Dendritic cell treated with granulocyte-macrophage colony-stimulating factor and Interleukin-4, amounts not matched to agents 40 ng/mL and 50 ng/mL, for 4 days (primary cell): ENCODE data around the gene ZNF735.
"Not testable (repeated sequence)": the region's sequence is repeated elsewhere in the genome, so short reads cannot be mapped to it uniquely, and the experiment has no call there.

ENCODE experiments used
- H3K27ac Mint-ChIP-seq: one replicate; pipeline ENCODE4 v1.8.0; 2022; ENCODE audit warnings: mild to moderate bottlenecking, mixed read lengths
- H3K27me3 Mint-ChIP-seq: one replicate; pipeline ENCODE4 v1.8.0; 2022; ENCODE audit warnings: mild to moderate bottlenecking, mixed read lengths
- H3K36me3 Mint-ChIP-seq: one replicate; pipeline ENCODE4 v1.8.0; 2022; ENCODE audit warnings: low read depth, mixed read lengths
- H3K4me1 Mint-ChIP-seq: one replicate; pipeline ENCODE4 v1.8.0; 2022; ENCODE audit warnings: low read depth, mixed read lengths
- H3K4me3 Mint-ChIP-seq: one replicate; pipeline ENCODE4 v1.8.0; 2022; ENCODE audit warnings: mild to moderate bottlenecking, moderate library complexity, mixed read lengths
- H3K9me3 Mint-ChIP-seq: one replicate; pipeline ENCODE4 v1.8.0; 2022; ENCODE audit warnings: mixed read lengths
- intact Hi-C: fragments of 100-400 bp; cut with micrococcal nuclease; formaldehyde crosslinking; loops from one replicate; pipeline ENCODE4 v1.15.0; 2022

The ZNF735 gene

DNA sequence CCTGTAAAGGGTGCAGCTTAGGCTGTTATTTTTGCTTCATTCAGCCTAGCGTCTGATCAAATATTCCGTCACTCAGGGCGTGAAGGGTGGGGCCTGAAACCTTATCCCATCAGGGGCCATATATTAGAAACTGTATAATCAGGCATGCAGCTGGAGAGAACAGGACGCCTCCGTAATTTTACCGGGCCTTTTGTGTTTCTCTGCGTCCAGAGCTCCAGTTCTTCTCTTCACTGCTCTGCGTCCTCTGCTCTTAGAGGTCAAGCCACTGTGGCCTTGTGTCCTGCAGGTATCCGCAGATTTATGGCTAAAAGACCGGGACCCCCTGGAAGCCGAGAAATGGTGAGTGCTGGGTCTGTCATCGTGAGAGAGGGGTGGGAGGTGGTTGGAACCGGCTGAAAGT lies at the start of gene ZNF735:
Gene ZNF735 (plus strand): TSS at position 301 of the 400 bp plus-strand sequence. CDS start 0 bp downstream, at position 301.
- Mint-ChIP-seq H3K9me3 (peaks cover 79% of the 10 kb centered on the region), H3K27me3 (no peaks in the 10 kb centered on the region), H3K27ac (no peak within 1 kb of the TSS), H3K4me3 (no peak within 1 kb of the TSS), H3K36me3 (no peaks in the 10 kb centered on the region), H3K4me1 (no peaks in the 10 kb centered on the region)
- intact Hi-C loops, result no loop called here

DNA sequence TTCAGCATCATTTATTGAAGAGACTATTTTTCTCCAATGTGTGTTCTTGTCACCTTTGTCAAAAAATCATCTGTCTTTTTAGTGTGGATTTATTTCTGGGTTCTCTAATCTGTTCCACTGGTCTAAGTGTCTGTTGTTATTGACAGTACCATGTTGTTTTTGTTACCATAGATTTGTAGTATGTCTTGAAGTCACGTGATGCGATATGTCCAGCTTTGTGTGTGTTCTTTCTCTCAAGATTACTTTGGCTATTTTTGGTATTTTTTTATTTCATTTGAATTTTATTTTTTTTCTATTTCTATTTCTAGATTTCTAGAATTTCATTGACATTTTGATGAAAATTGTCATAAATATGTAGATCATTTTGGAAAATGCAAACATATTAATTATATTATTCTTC lies 36.0 kb upstream of the ZNF735 start:
- H3K36me3 Mint-ChIP-seq, H3K27ac Mint-ChIP-seq, H3K4me3 Mint-ChIP-seq, H3K4me1 Mint-ChIP-seq, intact Hi-C loops, H3K27me3 Mint-ChIP-seq: not testable (repeated sequence)
- peaks cover 75% of the 10 kb centered on the region for H3K9me3 Mint-ChIP-seq

DNA sequence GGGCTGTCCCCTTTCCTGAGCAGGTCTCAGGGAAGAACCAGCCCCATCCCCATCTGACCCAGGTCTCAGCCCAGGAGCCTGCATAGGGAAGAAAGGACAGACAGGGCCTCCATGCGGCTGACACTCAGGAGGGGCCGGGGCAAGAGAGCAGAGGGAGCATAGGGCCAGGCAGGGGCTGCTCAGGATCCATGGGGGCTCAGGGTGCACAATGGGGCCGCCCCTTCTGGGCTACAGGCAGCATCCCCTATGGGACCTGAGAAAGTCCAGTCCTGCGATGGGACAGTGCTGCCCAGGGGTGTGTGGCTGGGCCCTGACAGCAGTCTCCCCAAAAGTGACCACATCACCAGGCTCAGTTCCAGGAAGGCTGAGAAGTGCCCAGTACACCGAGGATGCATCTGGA lies 32.7 kb upstream of the ZNF735 start:
- Mint-ChIP-seq H3K36me3 (no peaks in the 10 kb centered on the region), H3K9me3 (peaks cover 70% of the 10 kb centered on the region), H3K27ac (no peak overlapping the region), H3K4me1 (no peaks in the 10 kb centered on the region), H3K4me3 (no peak overlapping the region), H3K27me3 (no peaks in the 10 kb centered on the region)
- intact Hi-C loops, result no loop called here

DNA sequence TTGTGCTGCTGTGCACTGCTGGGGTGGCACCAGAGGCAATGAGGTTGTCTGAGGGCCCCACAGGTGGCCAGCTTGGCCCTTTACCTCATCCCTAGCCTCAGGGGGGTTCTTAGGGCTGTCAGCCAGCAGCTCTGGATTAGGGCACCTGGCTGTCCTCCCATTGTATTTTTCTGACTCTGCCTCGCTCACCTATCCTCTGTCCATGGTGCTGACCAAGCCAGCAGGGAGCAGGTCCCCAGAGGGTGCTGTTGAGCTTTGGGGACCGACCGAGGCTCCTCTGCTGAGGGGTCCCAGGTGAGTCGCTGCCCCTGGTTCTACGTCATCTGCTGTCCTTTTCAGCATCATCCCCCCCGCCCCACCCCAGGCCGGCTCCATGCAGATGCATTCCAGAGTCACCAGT lies 32.1 kb upstream of the ZNF735 start:
- H3K27ac Mint-ChIP-seq, result no peak overlapping the region
- H3K36me3 Mint-ChIP-seq, result no peaks in the 10 kb centered on the region
- H3K27me3 Mint-ChIP-seq, result no peaks in the 10 kb centered on the region
- no peaks in the 10 kb centered on the region for H3K4me1 Mint-ChIP-seq
- H3K9me3 Mint-ChIP-seq, result peaks cover 70% of the 10 kb centered on the region
- intact Hi-C loops, result no loop called here
- H3K4me3 Mint-ChIP-seq, result no peak overlapping the region

DNA sequence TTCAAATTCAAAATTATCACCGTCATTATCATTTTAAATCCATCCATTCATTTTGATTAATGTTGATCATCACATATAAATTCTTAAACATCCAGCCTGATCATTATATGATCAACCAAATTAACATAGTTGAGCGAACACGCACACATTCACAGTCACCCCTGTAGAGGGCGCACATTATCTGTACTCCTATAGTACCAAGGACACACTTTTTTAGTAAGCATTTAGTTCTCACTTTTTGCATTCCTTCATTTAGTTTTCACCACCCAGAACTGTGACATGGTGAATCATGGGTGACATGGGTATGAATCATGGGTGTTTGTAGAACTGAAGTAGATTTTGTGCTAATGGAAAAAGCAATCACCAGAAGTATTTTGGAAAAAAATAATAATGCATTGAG lies 26.0 kb upstream of the ZNF735 start:
- intact Hi-C loops, result no loop called here
- Mint-ChIP-seq H3K27me3 (peaks cover 10% of the 10 kb centered on the region), H3K4me1 (no peaks in the 10 kb centered on the region), H3K9me3 (peaks cover 35% of the 10 kb centered on the region), H3K4me3 (no peak overlapping the region), H3K27ac (no peak overlapping the region), H3K36me3 (no peaks in the 10 kb centered on the region)

DNA sequence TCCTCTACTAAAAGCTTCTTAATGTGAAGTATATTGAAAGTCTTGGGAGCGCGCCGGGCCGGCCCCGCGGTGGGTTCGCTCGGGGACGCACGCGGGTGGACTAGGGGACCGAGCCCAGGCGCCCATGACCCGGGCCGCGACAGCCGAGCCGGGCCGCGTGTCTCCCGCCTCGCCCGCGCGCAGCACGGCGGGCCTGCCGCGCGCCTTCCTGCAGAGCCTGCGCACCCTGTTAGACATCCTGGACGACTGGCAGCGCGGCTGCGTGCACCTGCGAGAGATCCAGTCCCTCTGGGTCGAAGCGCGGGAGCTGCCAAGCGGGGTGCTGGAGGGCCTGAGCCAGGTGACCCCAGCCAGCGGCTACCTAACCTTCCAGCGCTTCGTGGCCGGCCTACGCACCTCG lies 25.4 kb upstream of the ZNF735 start:
- Mint-ChIP-seq H3K27ac (no peak overlapping the region), H3K4me1 (no peaks in the 10 kb centered on the region), H3K9me3 (peaks cover 35% of the 10 kb centered on the region), H3K4me3 (no peak overlapping the region), H3K36me3 (no peaks in the 10 kb centered on the region), H3K27me3 (peaks cover 10% of the 10 kb centered on the region)
- intact Hi-C loops, result no loop called here

DNA sequence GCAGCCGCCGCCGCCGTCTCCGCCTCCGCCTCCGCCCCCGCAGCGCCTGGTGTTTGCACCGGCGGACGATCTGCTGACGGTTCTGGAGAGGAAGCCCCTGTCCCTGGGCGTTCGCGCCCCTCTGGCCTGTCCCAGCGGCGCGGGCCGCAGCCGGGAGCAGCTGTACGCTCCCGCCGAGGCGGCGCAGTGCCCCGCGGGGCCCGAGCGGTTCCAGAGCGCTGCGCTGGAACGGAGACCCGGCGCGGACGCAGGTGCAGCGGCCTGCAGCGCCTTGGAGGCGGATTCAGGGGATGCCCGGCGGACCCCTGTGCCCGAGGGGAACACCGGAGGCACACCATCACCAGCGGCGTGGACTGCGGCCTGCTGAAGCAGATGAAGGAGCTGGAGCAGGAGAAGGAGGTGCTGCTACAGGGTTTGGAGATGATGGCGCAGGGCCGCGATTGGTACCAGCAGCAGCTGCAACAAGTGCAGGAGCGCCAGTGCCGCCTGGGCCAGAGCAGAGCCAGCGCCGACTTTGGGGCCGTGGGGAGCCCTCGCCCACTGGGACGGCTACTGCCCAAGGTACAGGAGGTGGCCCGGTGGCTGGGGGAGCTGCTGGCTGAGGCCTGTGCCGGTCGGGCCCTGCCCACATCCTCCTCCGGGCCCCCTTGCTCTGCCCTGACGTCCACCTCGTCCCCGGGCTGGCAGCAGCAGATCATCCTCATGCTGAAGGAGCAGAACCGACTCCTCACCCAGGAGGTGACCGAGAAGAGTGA lies 24.8 kb upstream of the ZNF735 start:
- no peaks in the 10 kb centered on the region for H3K36me3 Mint-ChIP-seq
- peaks cover 35% of the 10 kb centered on the region for H3K9me3 Mint-ChIP-seq
- no peak overlapping the region for H3K27ac Mint-ChIP-seq
- peaks cover 10% of the 10 kb centered on the region for H3K27me3 Mint-ChIP-seq
- no peaks in the 10 kb centered on the region for H3K4me1 Mint-ChIP-seq
- intact Hi-C loops, result loop anchor here (2.0 kb wide), 1 partner anchor 443 kb away; no protein-coding TSS in a partner anchor
- no peak overlapping the region for H3K4me3 Mint-ChIP-seq

DNA sequence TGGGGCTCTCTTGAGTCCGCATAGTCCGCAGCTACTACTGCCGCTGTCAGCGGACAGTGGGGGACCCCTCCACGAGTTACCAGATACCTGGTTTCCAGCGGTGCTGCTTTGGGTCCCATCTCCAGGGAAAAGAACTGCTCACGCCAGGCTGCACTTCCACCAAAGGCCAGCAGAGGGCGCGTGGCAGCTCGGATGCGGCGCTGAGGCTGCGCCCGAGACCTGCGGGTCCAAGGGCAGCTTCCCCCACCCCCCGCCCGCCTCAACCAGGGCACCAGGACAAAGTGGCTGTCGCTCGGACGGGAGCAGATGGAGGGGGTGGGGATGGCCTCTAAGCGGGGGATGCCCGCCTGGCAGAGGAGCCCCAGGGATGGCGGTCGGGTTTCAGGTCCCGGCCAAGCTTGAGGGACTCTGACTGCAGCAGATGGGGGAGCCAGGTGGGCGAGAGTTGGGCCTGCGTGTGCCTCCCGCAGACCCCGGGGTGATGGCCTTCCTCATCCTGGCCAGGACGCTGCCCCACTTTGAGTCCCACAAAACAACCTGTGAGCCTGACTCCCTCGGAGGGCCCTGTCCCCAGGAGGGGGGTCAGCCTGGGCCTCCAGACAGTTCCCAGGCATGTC lies 23.8 kb upstream of the ZNF735 start:
- Mint-ChIP-seq H3K27me3 (peaks cover 10% of the 10 kb centered on the region), H3K4me3 (no peak overlapping the region), H3K27ac (no peak overlapping the region), H3K4me1 (no peaks in the 10 kb centered on the region), H3K36me3 (no peaks in the 10 kb centered on the region), H3K9me3 (peaks cover 39% of the 10 kb centered on the region)
- intact Hi-C loops, result loop anchor here (2.0 kb wide), 1 partner anchor 442 kb away; no protein-coding TSS in a partner anchor

DNA sequence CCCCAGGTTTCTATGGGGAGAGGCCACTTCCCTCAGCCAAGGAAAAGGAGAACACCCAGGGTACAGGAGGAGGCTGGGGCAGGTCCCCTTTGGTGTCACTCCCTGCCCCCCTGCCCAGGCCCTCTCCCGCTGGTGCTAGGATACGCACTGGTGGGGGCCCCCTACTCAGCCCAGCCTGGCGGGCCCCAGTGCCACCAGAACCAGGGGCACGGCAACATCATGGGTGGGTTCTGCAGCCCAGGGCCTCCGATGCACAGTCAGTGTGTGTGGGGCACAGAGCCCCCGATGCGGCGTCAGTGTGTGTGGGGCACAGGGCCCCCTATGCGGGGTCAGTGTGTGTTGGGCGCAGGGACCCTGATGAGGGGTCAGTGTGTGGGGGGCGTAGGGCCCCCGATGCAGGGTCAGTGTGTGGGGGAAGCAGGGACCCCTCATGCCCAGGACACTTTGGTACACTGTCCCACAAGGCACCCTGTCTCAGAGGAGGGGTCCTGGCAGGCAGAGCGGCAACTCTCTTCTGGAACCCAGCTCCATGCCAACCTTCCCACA lies 23.1 kb upstream of the ZNF735 start:
- Mint-ChIP-seq H3K9me3 (peaks cover 36% of the 10 kb centered on the region), H3K36me3 (no peaks in the 10 kb centered on the region), H3K4me3 (no peak overlapping the region), H3K27ac (no peak overlapping the region), H3K4me1 (no peaks in the 10 kb centered on the region), H3K27me3 (peaks cover 10% of the 10 kb centered on the region)
- intact Hi-C loops, result loop anchor here (2.0 kb wide), 1 partner anchor 441 kb away; no protein-coding TSS in a partner anchor

DNA sequence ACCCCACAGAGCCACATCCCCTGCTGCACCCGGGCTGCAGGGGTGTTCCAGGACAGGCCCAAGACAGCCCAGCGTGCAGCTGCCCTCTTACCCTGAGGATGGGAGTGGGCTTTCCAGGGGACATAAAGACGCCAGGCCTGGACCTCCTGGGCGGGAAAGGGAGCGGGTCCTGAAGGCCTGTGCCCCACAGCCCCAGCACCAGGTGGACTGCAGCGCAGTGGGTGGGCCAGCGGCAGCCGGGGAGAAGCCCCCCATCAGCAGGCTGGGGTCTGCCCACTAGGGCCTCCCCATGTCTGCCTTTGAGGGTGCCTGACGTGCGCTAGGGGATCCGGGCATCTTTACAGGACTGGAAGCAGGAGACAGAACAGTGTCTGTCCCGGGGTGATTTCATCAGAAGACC lies 22.6 kb upstream of the ZNF735 start:
- H3K27me3 Mint-ChIP-seq, result peaks cover 10% of the 10 kb centered on the region
- H3K27ac Mint-ChIP-seq, result no peak overlapping the region
- H3K4me1 Mint-ChIP-seq, result no peaks in the 10 kb centered on the region
- H3K36me3 Mint-ChIP-seq, result no peaks in the 10 kb centered on the region
- no peak overlapping the region for H3K4me3 Mint-ChIP-seq
- intact Hi-C loops, result no loop called here
- peaks cover 36% of the 10 kb centered on the region for H3K9me3 Mint-ChIP-seq

DNA sequence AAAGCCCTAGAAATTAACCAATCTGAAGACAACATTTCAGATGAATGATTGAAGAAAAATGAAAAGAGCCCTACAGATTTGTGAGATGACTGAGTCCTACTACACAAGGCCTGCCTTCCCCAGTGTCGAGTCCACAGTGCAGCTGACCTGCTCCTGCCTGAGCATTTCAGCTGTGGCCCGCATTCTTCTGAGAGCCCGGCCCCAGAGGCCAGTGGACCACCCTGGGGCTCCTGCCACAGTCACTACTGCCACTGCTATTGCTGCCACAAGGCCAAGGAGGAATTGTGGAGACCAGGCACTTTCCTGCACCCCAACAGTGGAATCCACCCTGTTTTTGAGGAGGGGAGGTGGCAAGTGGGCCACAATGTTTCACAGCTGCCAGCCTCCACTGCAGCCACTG lies 19.6 kb upstream of the ZNF735 start:
- no peak overlapping the region for H3K27ac Mint-ChIP-seq
- H3K9me3 Mint-ChIP-seq, result peaks cover 38% of the 10 kb centered on the region
- no peak overlapping the region for H3K4me3 Mint-ChIP-seq
- H3K4me1 Mint-ChIP-seq, result no peaks in the 10 kb centered on the region
- H3K36me3 Mint-ChIP-seq, result no peaks in the 10 kb centered on the region
- intact Hi-C loops, result no loop called here
- H3K27me3 Mint-ChIP-seq, result peaks cover 5% of the 10 kb centered on the region

DNA sequence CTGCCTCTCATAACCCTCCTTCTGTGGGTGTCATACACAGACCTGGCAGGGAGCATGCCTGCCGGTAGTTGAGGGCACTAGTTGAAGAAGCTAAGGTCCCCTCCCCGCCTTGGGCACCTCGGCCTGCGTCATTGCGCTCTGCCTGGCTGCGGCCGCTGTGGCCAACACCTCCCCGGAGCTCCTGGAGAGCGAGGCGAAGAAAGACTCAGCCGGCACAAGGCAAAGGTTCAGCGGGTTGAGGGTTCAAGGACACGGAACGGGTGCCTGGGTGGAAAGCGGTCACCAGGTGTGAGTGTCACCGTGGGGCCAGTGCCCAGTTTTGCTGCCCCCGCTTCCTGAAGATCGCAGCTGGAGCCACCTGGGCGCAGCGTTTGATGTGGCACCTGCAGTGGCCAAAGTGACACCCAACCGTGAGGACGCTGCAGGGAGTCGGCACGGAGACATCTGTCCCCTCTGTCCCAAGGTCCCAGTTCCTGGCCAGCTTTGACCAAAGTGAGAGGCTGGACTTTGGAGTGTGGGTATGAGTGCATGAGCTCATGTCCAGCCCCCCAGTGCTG lies 14.8 kb upstream of the ZNF735 start:
- peaks cover 55% of the 10 kb centered on the region for H3K9me3 Mint-ChIP-seq
- H3K27me3 Mint-ChIP-seq, result no peaks in the 10 kb centered on the region
- no peaks in the 10 kb centered on the region for H3K36me3 Mint-ChIP-seq
- intact Hi-C loops, result no loop called here
- no peaks in the 10 kb centered on the region for H3K4me1 Mint-ChIP-seq
- H3K4me3 Mint-ChIP-seq, result no peak overlapping the region
- H3K27ac Mint-ChIP-seq, result no peak overlapping the region

DNA sequence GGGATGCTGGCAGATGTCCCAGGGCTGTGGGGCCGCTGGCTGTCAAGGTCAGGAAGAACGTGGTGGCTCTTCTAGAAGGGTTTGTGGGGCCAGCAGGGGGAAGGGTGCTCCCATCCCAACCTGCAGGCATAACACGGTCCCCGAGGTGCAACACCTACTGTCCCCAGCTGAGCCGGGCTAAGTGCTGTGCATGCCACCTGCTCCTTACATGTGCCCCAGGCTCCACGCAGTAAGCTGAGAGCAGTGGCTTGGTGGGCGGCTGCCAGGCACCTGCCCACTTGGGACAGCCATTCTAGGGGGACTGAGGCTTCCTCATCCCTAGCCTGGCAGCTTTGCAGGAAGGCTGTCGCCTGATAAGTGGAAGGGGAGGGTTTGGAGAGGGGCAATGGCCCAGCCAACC lies 14.2 kb upstream of the ZNF735 start:
- Mint-ChIP-seq H3K36me3 (no peaks in the 10 kb centered on the region), H3K4me1 (no peaks in the 10 kb centered on the region), H3K27ac (no peak overlapping the region), H3K27me3 (no peaks in the 10 kb centered on the region), H3K4me3 (no peak overlapping the region), H3K9me3 (peaks cover 52% of the 10 kb centered on the region)
- intact Hi-C loops, result no loop called here

DNA sequence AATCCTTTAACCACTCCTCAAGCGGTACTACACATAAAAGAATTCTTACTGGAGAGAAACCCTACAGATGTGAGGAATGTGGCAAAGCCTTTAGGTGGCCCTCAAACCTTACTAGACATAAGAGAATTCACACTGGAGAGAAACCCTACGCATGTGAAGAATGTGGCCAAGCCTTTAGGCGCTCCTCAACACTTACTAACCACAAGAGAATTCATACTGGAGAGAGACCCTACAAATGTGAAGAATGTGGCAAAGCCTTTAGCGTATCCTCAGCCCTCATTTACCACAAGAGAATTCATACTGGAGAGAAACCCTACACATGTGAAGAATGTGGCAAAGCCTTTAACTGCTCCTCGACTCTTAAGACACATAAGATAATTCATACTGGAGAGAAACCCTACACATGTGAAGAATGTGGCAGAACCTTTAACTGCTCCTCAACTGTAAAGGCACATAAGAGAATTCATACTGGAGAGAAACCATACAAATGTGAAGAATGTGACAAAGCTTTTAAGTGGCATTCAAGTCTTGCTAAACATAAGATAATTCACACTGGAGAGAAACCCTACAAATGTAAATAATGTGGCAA lies 12.8 kb downstream of the ZNF735 start:
- H3K27ac Mint-ChIP-seq, H3K27me3 Mint-ChIP-seq, intact Hi-C loops, H3K4me1 Mint-ChIP-seq, H3K36me3 Mint-ChIP-seq, H3K4me3 Mint-ChIP-seq: not testable (repeated sequence)
- H3K9me3 Mint-ChIP-seq, result peaks cover 71% of the 10 kb centered on the region
